OCI-LY3 (cell line): ENCODE data around the gene TMEM59L.

Experiments
- EZH2phosphoT487 ChIP-seq: fragments of 200-600 bp; shearing (Covaris generic); IDR thresholded peaks from 2 replicates; pipeline ENCODE4 v1.6.1; 2018; ENCODE audit warnings: antibody characterized with exemption, mixed run types, low read depth
- TF ChIP-seq, protein P1 (sequence below): fragments of 200-600, 300-600 bp; sonication (generic); IDR thresholded peaks from 2 replicates; pipeline ENCODE4 v1.5.1; 2014; ENCODE audit warnings: antibody characterized with exemption, low read length, low read depth

DNA sequence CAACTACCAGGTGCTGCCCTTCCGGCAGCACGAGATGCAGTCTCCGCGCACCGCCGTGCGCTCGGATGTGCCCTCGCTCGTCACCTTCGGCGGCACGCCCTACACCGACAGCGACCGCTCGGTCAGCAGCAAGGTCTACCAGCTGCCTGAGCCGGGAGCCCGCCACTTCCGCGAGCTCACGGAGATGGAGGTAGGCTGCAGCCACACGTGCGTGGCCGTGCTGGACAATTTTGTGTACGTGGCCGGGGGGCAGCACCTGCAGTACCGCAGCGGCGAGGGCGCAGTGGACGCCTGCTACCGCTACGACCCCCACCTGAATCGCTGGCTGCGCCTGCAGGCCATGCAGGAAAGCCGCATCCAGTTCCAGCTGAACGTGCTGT lies 55.6 kb downstream of the TMEM59L start:
- TF ChIP-seq, protein P1, sequence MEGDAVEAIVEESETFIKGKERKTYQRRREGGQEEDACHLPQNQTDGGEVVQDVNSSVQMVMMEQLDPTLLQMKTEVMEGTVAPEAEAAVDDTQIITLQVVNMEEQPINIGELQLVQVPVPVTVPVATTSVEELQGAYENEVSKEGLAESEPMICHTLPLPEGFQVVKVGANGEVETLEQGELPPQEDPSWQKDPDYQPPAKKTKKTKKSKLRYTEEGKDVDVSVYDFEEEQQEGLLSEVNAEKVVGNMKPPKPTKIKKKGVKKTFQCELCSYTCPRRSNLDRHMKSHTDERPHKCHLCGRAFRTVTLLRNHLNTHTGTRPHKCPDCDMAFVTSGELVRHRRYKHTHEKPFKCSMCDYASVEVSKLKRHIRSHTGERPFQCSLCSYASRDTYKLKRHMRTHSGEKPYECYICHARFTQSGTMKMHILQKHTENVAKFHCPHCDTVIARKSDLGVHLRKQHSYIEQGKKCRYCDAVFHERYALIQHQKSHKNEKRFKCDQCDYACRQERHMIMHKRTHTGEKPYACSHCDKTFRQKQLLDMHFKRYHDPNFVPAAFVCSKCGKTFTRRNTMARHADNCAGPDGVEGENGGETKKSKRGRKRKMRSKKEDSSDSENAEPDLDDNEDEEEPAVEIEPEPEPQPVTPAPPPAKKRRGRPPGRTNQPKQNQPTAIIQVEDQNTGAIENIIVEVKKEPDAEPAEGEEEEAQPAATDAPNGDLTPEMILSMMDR = no peak
- TF ChIP-seq EZH2phosphoT487 = no peak
